Fibroblast of pulmonary artery (primary cell): ENCODE data around the gene MAP1LC3B.

Source experiments
- DNase-seq: peaks from one replicate; pipeline ENCODE4 v3.0.0-alpha.2; 2010; ENCODE audit warnings: low read depth
- H3K4me3 ChIP-seq: replicated peaks from 2 replicates; pipeline ENCODE4 v1.5.1; 2011; ENCODE audit warnings: low read depth, mild to moderate bottlenecking, control low read depth, low read length, moderate library complexity
- CTCF ChIP-seq: IDR thresholded peaks from 2 replicates; pipeline ENCODE4 v1.5.1; 2011; ENCODE audit warnings: mild to moderate bottlenecking, control low read depth, low read length, inconsistent platforms; ENCODE audit errors: missing control alignments

The MAP1LC3B gene

GRCh38 chr16:87447323-87447722 is 55.2 kb downstream of the MAP1LC3B start:
- no peak overlapping the region for H3K4me3 ChIP-seq
- no peak for TF ChIP-seq CTCF
- DNase-seq: no peak

- no peak overlapping the region for H3K4me3 ChIP-seq
- TF ChIP-seq CTCF: no peak
- no peak for DNase-seq
These were observed 56.7 kb downstream of the MAP1LC3B start for GRCh38 chr16:87448866-87449265.

- no peak for DNase-seq
- TF ChIP-seq CTCF: no peak
- H3K4me3 ChIP-seq: no peak overlapping the region
These were observed 59.6 kb downstream of the MAP1LC3B start for GRCh38 chr16:87451563-87452210.

- no peak for DNase-seq
- H3K4me3 ChIP-seq: no peak overlapping the region
- no peak for TF ChIP-seq CTCF
These were observed 61.2 kb downstream of the MAP1LC3B start for GRCh38 chr16:87453326-87453725.
